NCI-H2196 (cell line): Measurements from ENCODE around the gene EHMT1.
"Not testable (repeated sequence)": the region's sequence is repeated elsewhere in the genome, so short reads cannot be mapped to it uniquely, and the experiment has no call there.

Source experiments
- DNase-seq: peaks from one replicate; lab custom pipeline; 2025; ENCODE audit not compliant: unreplicated experiment; lab: John Stamatoyannopoulos, UW

EHMT1 gene

GRCh38 chr9:137715866-137716693, 97.3 kb downstream of the EHMT1 start:
- not testable (repeated sequence) for DNase-seq

GRCh38 chr9:137716694-137717287, 98.0 kb downstream of the EHMT1 start:
- DNase-seq, result no peak

GRCh38 chr9:137717776-137718327, 99.0 kb downstream of the EHMT1 start:
- DNase-seq, result no peak

GRCh38 chr9:137719194-137719593, 100.4 kb downstream of the EHMT1 start:
- no peak for DNase-seq

- no peak for DNase-seq
These were observed 101.8 kb downstream of the EHMT1 start for GRCh38 chr9:137720571-137721110.

- no peak for DNase-seq
These were observed 102.7 kb downstream of the EHMT1 start for GRCh38 chr9:137721479-137721878.

- no peak for DNase-seq
These were observed 103.1 kb downstream of the EHMT1 start for GRCh38 chr9:137721899-137722298.

GRCh38 chr9:137722481-137722880, 103.7 kb downstream of the EHMT1 start:
- no peak for DNase-seq

GRCh38 chr9:137723356-137723755, 104.6 kb downstream of the EHMT1 start:
- DNase-seq, result not testable (repeated sequence)

GRCh38 chr9:137723783-137724445, 105.1 kb downstream of the EHMT1 start:
- no peak for DNase-seq

- DNase-seq, result no peak
These were observed 106.0 kb downstream of the EHMT1 start for GRCh38 chr9:137724818-137725240.

GRCh38 chr9:137725598-137725997, 106.8 kb downstream of the EHMT1 start:
- no peak for DNase-seq

- not testable (repeated sequence) for DNase-seq
These were observed 107.5 kb downstream of the EHMT1 start for GRCh38 chr9:137726336-137726735.

GRCh38 chr9:137726764-137727163, 108.0 kb downstream of the EHMT1 start:
- DNase-seq, result no peak

GRCh38 chr9:137727716-137728115, 108.9 kb downstream of the EHMT1 start:
- no peak for DNase-seq

- DNase-seq, result no peak
These were observed 109.9 kb downstream of the EHMT1 start for GRCh38 chr9:137728444-137729311.

- DNase-seq, result no peak
These were observed 112.6 kb downstream of the EHMT1 start for GRCh38 chr9:137731216-137731946.

GRCh38 chr9:137731947-137732813, 113.4 kb downstream of the EHMT1 start:
- DNase-seq, result no peak

- DNase-seq, result no peak
These were observed 114.6 kb downstream of the EHMT1 start for GRCh38 chr9:137733429-137733828.
